ENCODE data around the gene BSG. TPM values are rescaled to one million over a fixed set of nuclear protein-coding genes. Genes with fewer than 3 reads are reported as not detected.

The BSG gene
- total and polyA plus RNA-seq, 4 donors = 80.4 to 367 (median 149) TPM

DNA sequence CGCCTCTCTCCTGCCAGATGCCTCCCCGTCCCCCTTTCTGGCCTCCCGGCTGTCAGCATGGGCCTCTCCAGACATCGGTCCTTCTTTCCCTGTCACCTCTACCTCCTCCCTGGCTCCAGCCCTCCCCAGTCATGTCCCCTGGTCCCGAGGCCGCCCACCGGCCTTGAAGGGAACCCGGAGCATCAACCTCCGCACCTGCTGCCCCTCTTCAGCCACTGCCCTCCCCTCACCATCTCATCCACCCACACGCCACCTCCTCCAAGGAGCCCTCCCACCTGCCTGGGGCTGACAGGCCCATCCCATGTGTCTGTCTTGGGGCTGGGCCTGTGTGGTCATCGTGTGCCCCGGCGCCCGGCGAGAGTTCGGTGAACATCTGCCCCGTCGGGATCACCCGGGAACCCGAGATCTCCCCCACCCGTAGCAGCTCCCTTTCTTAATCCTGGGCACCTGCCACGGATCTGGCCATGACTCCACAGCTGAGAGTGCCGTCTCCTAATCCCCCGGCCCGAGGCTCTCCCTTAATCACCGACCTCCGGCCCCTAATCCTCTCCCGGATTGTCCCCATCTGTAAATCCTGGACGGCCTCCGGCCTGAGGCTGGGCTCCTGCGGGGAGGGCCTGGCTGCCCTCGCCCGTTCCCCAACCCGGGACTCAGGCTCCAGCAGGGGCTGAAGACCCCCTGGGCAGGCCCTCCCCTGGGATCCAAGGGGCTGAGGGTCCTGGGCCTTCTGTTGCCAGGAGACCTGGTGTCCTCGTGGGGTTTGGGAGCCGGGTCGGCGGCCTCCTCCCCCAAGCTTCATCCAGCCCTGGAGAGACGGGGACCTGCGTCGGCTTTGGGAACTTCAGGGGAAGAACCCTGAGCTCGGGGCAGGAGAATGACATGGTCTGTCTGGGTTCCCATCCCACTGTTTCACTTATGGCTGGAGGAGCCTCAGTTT is 23.2 kb downstream of the BSG start (continued):
- TF ChIP-seq, protein P1, sequence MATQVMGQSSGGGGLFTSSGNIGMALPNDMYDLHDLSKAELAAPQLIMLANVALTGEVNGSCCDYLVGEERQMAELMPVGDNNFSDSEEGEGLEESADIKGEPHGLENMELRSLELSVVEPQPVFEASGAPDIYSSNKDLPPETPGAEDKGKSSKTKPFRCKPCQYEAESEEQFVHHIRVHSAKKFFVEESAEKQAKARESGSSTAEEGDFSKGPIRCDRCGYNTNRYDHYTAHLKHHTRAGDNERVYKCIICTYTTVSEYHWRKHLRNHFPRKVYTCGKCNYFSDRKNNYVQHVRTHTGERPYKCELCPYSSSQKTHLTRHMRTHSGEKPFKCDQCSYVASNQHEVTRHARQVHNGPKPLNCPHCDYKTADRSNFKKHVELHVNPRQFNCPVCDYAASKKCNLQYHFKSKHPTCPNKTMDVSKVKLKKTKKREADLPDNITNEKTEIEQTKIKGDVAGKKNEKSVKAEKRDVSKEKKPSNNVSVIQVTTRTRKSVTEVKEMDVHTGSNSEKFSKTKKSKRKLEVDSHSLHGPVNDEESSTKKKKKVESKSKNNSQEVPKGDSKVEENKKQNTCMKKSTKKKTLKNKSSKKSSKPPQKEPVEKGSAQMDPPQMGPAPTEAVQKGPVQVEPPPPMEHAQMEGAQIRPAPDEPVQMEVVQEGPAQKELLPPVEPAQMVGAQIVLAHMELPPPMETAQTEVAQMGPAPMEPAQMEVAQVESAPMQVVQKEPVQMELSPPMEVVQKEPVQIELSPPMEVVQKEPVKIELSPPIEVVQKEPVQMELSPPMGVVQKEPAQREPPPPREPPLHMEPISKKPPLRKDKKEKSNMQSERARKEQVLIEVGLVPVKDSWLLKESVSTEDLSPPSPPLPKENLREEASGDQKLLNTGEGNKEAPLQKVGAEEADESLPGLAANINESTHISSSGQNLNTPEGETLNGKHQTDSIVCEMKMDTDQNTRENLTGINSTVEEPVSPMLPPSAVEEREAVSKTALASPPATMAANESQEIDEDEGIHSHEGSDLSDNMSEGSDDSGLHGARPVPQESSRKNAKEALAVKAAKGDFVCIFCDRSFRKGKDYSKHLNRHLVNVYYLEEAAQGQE (IDR thresholded peaks at IDR 0.05) = no peak
- no peak for TF ChIP-seq MAX (IDR thresholded peaks at IDR 0.05)
- no peak for TF ChIP-seq HNF4A (conservative IDR thresholded peaks at IDR 0.05)
- no peak for TF ChIP-seq FOXA1 (IDR thresholded peaks at IDR 0.05)
- TF ChIP-seq EGR1 (IDR thresholded peaks at IDR 0.05; ENCODE audit: low read depth in 2 of 2) = no peak

DNA sequence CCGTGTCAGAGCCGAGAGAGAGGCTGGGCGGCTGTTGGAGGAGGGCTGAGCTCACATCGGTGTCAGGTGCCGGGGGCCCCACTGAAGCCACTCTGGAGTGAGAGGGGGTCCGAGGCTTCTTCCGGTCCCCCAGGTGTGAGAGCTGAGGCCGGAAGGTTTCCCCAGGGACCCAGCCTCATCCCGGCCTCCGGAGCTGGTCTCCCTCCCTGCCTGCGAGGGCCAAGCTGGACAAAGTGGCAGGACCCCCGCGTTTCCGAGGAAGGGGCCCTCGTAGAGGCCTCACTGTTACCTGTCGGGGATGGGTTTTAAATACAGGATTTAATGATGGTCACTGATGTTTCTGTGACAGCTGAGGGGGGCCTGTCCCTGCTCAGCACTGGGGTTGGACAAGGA is 23.9 kb downstream of the BSG start:
- Histone ChIP-seq H3K9ac (ENCODE audit: low read depth in 1 of 2, low read length in 2 of 2) (no peak overlapping the region), H3K4me1 (ENCODE audit: control insufficient read depth in 4 of 4, insufficient read depth in 4 of 4, low read length in 3 of 4) (no peaks in the 10 kb centered on the region), H3K9me3 (ENCODE audit: control insufficient read depth in 4 of 4, low read length in 3 of 4) (no peaks in the 10 kb centered on the region), H3K4me3 (ENCODE audit: low read depth in 1 of 3, low read length in 3 of 3) (no peak overlapping the region), H3K27me3 (ENCODE audit: control insufficient read depth in 4 of 4, insufficient read depth in 4 of 4, low read length in 3 of 4) (peaks cover 0 to 5% (median 0%) of the 10 kb centered on the region in 4 donors), H3K36me3 (ENCODE audit: control insufficient read depth in 4 of 4, insufficient read depth in 3 of 4, low read depth in 1 of 4, low read length in 3 of 4) (no peaks in the 10 kb centered on the region), H3K27ac (ENCODE audit: low read depth in 1 of 2, low read length in 2 of 2) (no peak overlapping the region)
- WGBS = 89% methylated on average over 16 of the region's 16 CpGs
- DNase-seq (ENCODE audit: low spot score) = no peak
- no peak for TF ChIP-seq SP1 (IDR thresholded peaks at IDR 0.05)
- TF ChIP-seq, protein P2, sequence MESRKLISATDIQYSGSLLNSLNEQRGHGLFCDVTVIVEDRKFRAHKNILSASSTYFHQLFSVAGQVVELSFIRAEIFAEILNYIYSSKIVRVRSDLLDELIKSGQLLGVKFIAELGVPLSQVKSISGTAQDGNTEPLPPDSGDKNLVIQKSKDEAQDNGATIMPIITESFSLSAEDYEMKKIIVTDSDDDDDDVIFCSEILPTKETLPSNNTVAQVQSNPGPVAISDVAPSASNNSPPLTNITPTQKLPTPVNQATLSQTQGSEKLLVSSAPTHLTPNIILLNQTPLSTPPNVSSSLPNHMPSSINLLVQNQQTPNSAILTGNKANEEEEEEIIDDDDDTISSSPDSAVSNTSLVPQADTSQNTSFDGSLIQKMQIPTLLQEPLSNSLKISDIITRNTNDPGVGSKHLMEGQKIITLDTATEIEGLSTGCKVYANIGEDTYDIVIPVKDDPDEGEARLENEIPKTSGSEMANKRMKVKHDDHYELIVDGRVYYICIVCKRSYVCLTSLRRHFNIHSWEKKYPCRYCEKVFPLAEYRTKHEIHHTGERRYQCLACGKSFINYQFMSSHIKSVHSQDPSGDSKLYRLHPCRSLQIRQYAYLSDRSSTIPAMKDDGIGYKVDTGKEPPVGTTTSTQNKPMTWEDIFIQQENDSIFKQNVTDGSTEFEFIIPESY (IDR thresholded peaks at IDR 0.05) = no peak
- TF ChIP-seq RXRA (IDR thresholded peaks at IDR 0.05) = no peak
- TF ChIP-seq, protein P3, sequence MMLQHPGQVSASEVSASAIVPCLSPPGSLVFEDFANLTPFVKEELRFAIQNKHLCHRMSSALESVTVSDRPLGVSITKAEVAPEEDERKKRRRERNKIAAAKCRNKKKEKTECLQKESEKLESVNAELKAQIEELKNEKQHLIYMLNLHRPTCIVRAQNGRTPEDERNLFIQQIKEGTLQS (IDR thresholded peaks at IDR 0.05) = no peak
- TF ChIP-seq GABPA (IDR thresholded peaks at IDR 0.05 in 1 of 2, conservative IDR thresholded peaks at IDR 0.05 in 1 of 2) = no peak
- TF ChIP-seq EGR1 (IDR thresholded peaks at IDR 0.05; ENCODE audit: low read depth in 2 of 2) = no peak
- no peak for TF ChIP-seq YY1 (IDR thresholded peaks at IDR 0.05)
- TF ChIP-seq HNF4A (conservative IDR thresholded peaks at IDR 0.05) = no peak
- no peak for TF ChIP-seq NR2F2 (IDR thresholded peaks at IDR 0.05)
- no peak for TF ChIP-seq MAX (IDR thresholded peaks at IDR 0.05)
- TF ChIP-seq JUND (IDR thresholded peaks at IDR 0.05) = no peak
- no peak for TF ChIP-seq FOXA1 (IDR thresholded peaks at IDR 0.05)
- TF ChIP-seq RAD21 (IDR thresholded peaks at IDR 0.05) = no peak
- no peak for TF ChIP-seq CTCF (IDR thresholded peaks at IDR 0.05; ENCODE audit: low read depth, low read length, missing input control)
- no peak for TF ChIP-seq TAF1 (conservative IDR thresholded peaks at IDR 0.05)
- TF ChIP-seq, protein P1 (IDR thresholded peaks at IDR 0.05) = no peak
